HG03139 (cell line): ENCODE results near the gene LRRC40.

ENCODE experiments used
- ATAC-seq: cut with Tn5 transposase; IDR thresholded peaks from one replicate; pipeline ENCODE4 v1.9.1; 2021; ENCODE audit not compliant: unreplicated experiment

Gene LRRC40

GRCh38 chr1:70134148-70134547 is 71.2 kb downstream of the LRRC40 start:
- no peak for ATAC-seq

GRCh38 chr1:70117046-70117445 is 88.3 kb downstream of the LRRC40 start:
- no peak for ATAC-seq

GRCh38 chr1:70115315-70115714 is 90.1 kb downstream of the LRRC40 start:
- ATAC-seq, result no peak

GRCh38 chr1:70112838-70113237 is 92.5 kb downstream of the LRRC40 start:
- no peak for ATAC-seq

- ATAC-seq, result no peak
Measured at GRCh38 chr1:70109241-70109640, 96.1 kb downstream of the LRRC40 start.

- ATAC-seq, result no peak
Measured at GRCh38 chr1:70103770-70104169, 101.6 kb downstream of the LRRC40 start.

- no peak for ATAC-seq
Measured at GRCh38 chr1:70101774-70102173, 103.6 kb downstream of the LRRC40 start.

- ATAC-seq, result no peak
Measured at GRCh38 chr1:70101231-70101630, 104.1 kb downstream of the LRRC40 start.
